Mesothelial cell of epicardium (in vitro differentiated cells): ENCODE results near the gene CLDN14. TPM values are rescaled to one million over a fixed set of nuclear protein-coding genes. Genes with fewer than 3 reads are reported as not detected.

Experiments
- DNase-seq, 2 experiments: peaks; one replicate each; pipeline ENCODE4 v3.0.0; 2021; ENCODE audit warnings: low spot score in 2 of 2; ENCODE audit not compliant: unreplicated experiment in 2 of 2
- H3K27ac Mint-ChIP-seq: 2 replicates; pipeline ENCODE4 v1.8.0; 2021; ENCODE audit warnings: mixed read lengths
- H3K27me3 Mint-ChIP-seq: 2 replicates; pipeline ENCODE4 v1.8.0; 2021; ENCODE audit warnings: low read depth, mixed read lengths
- H3K36me3 Mint-ChIP-seq: 2 replicates; pipeline ENCODE4 v1.8.0; 2021; ENCODE audit warnings: mixed read lengths
- H3K4me1 Mint-ChIP-seq: 2 replicates; pipeline ENCODE4 v1.8.0; 2021; ENCODE audit warnings: mixed read lengths
- H3K4me3 Mint-ChIP-seq: 2 replicates; pipeline ENCODE4 v1.8.0; 2021; ENCODE audit warnings: mild to moderate bottlenecking, moderate library complexity, mixed read lengths
- H3K9me3 Mint-ChIP-seq: 2 replicates; pipeline ENCODE4 v1.8.0; 2021; ENCODE audit warnings: mixed read lengths
- total RNA-seq: library from RNA; stranded (reverse); gene quantifications from 3 replicates; pipeline ENCODE4 v1.2.1, GENCODE V29; 2021
- TF ChIP-seq, protein P1 (sequence below): fragments of 200-600 bp; sonication (generic); IDR thresholded peaks from one replicate; pipeline ENCODE4 v1.5.0; 2021; ENCODE audit warnings: antibody characterized with exemption; ENCODE audit not compliant: unreplicated experiment

Gene CLDN14
- total RNA-seq, 1 donor from 2014 or later: not detected

DNA sequence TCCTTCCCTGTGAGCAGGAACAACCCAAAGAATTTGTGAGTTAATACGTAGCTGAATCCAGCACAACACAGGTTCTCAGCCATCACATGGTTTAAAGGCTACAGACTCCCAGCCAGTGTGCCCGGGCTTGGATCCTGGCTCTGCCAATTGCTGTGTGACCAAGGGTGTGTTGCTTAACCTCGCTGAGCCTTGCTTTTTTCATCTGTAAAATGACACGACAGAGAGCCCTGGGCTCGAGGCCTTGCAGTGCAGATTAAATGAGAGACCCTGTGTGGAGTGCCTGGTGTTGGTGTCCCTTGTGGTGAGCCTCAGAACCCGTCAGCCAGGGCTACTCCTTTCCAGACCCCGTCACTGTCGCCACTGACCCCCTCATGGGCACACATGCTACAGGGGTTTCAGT lies 55.3 kb downstream of the CLDN14 start:
- Mint-ChIP-seq H3K36me3 (no peaks in the 10 kb centered on the region), H3K27me3 (peaks cover 2% of the 10 kb centered on the region)

DNA sequence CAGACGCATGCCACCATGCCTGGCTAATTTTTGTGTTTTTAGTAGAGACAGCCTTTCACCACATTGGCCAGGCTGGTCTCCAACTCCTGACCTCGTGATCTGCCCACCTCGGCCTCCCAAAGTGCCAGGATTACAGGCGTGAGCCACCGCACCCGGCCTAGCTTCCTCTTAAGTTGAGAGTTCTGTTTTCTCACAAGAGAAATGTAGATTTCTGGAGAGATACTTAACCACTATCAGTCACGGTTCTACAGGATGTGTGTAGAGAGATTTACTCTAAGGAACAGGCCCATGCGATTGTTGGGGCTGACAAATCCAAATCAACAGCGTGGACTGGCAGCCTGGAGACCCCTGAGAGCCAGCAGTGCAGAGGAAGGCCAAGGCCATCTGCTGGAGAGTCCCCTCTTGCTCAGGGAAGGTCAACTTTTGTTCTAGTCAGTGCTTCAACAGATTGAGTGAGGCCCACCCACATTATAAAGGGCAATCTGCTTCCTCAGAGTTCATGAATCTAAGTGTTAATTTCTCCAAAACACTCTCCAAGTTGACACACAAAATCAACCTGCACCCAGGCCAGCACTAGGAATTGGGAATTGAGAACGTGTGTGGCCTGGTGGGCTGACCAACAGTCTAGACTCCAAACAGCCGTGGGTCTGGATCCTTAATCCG lies 56.0 kb downstream of the CLDN14 start:
- Mint-ChIP-seq H3K4me1 (no peaks in the 10 kb centered on the region), H3K9me3 (no peaks in the 10 kb centered on the region), H3K4me3 (no peak overlapping the region), H3K27me3 (peaks cover 2% of the 10 kb centered on the region), H3K27ac (no peak overlapping the region), H3K36me3 (no peaks in the 10 kb centered on the region)
- TF ChIP-seq, protein P1, sequence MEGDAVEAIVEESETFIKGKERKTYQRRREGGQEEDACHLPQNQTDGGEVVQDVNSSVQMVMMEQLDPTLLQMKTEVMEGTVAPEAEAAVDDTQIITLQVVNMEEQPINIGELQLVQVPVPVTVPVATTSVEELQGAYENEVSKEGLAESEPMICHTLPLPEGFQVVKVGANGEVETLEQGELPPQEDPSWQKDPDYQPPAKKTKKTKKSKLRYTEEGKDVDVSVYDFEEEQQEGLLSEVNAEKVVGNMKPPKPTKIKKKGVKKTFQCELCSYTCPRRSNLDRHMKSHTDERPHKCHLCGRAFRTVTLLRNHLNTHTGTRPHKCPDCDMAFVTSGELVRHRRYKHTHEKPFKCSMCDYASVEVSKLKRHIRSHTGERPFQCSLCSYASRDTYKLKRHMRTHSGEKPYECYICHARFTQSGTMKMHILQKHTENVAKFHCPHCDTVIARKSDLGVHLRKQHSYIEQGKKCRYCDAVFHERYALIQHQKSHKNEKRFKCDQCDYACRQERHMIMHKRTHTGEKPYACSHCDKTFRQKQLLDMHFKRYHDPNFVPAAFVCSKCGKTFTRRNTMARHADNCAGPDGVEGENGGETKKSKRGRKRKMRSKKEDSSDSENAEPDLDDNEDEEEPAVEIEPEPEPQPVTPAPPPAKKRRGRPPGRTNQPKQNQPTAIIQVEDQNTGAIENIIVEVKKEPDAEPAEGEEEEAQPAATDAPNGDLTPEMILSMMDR: no peak
- DNase-seq: no peak

More for the DNA sequence above, 55.3 kb downstream of the CLDN14 start:
- Mint-ChIP-seq H3K4me3 (no peak overlapping the region), H3K9me3 (no peaks in the 10 kb centered on the region), H3K27ac (no peak overlapping the region), H3K4me1 (no peaks in the 10 kb centered on the region)
- DNase-seq: no peak
- TF ChIP-seq, protein P1: no peak

DNA sequence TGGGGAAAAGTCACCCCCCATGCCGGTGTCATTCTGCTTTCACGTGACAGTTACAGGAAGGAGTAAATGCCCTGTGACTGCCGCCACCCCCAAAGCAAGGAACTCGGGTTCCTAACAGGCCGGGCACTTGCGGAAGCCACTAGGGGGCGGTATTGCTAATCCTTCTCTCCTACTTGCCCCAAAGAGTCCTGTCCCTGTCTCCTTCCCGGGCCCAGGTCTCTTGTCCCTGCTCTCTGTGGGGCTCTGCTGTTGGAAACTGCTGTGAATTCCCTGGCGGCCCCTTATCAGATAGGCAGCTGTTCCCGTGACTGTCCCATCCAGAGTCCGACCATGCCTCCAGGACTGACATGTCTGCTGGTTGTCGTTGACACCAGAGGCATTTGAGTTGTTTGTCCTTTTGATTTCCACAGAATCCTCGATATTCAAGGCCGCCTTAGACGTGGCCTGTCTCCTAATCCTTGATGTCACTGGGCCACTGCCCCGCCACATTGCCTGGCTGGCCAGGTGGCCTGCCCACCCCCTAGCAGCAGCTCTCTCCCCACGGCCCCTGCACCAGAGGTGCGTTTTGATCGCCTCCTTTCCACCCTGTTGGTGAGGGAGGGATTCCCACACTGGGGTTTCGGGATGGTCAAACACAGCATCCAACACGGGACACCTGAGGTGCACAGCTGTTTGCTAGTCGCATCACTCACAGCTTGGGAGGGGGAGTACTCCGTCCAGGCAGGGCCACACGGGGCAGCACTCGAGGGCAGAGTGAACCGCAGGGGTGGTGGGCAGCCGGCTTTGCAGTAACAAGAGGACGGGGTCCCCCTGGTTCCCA lies 57.4 kb downstream of the CLDN14 start:
- no peak for DNase-seq
- TF ChIP-seq, protein P1: peak; percentile 52

DNA sequence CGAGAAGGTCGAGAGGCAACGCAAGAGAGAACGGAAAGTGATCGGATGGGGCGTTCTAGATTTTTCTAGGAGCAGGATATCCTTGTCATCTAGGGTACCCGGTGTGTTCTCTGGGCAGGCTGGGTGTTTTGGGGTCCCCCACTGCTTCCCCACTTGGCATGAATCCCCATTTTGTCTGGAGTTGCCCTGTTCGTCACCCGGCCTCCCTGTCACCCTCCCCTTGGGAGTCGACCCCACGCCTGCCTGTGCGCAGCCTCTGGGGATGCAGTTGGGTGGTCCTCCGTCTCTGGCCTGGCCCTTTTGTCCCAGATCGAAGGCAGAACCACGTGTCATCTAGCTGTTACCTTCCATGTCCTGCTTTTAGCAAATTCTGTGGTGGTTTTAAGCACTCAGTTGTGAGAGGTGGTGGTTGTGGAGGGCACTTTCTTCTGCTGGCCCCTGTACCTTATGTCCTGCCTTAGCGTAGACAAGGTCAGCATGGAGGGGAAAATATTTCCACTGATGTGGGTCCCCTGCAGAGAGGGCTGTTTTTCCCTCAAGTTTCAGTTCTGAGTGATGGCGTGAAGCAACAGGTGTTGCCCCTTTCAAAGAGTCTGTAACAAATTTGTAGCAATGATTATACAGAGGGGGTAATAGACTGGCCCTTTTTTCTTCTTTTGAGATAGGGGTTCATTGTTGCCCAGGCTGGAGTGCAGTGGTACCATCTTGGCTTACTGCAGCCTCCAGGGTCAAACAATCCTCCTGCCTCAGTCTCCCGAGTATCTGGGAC lies 59.2 kb downstream of the CLDN14 start:
- no peak overlapping the region for H3K27ac Mint-ChIP-seq
- no peaks in the 10 kb centered on the region for H3K27me3 Mint-ChIP-seq
- no peaks in the 10 kb centered on the region for H3K4me1 Mint-ChIP-seq
- H3K4me3 Mint-ChIP-seq: no peak overlapping the region
- H3K9me3 Mint-ChIP-seq: no peaks in the 10 kb centered on the region
- TF ChIP-seq, protein P1: no peak
- DNase-seq: no peak
- H3K36me3 Mint-ChIP-seq: peaks cover 7% of the 10 kb centered on the region

More for the DNA sequence above, 57.4 kb downstream of the CLDN14 start:
- Mint-ChIP-seq H3K9me3 (no peaks in the 10 kb centered on the region), H3K27me3 (no peaks in the 10 kb centered on the region), H3K4me1 (no peaks in the 10 kb centered on the region), H3K4me3 (no peak overlapping the region), H3K27ac (no peak overlapping the region), H3K36me3 (no peaks in the 10 kb centered on the region)

DNA sequence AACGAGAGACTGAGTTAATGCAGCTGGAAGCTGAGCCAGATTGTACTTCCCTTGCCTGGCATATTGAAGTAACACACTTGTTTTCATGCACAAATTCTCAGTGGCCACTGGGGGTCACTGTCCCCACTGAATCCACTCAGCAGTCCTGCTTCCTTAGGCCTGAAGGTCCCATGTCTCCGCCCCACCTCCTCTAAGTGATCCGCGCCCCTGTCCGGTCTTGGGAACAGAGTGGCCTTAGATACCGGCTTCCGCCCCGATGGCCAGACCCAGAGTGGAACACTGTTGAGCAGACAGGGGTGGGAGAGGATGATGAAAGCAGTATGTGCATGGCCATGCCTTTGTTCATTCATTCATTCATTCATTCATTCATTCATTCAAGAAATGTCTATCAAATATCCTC lies 59.9 kb downstream of the CLDN14 start:
- no peak overlapping the region for H3K27ac Mint-ChIP-seq
- H3K36me3 Mint-ChIP-seq: peaks cover 7% of the 10 kb centered on the region
- H3K9me3 Mint-ChIP-seq: no peaks in the 10 kb centered on the region
- H3K4me1 Mint-ChIP-seq: no peaks in the 10 kb centered on the region
- TF ChIP-seq, protein P1: peak; percentile 75
- no peaks in the 10 kb centered on the region for H3K27me3 Mint-ChIP-seq
- peak; percentile 47 to 77 for DNase-seq
- H3K4me3 Mint-ChIP-seq: no peak overlapping the region
